HG03354 (cell line): ENCODE measurements around the gene FUNDC2.
A peak's percentile ranks its signal among the peaks of the same experiment; 100 is the strongest.

Experiments
- ATAC-seq: cut with Tn5 transposase; IDR thresholded peaks from one replicate; pipeline ENCODE4 v1.9.1; 2021; ENCODE audit warnings: mild to moderate bottlenecking; ENCODE audit not compliant: unreplicated experiment, poor library complexity, severe bottlenecking

Gene FUNDC2

DNA sequence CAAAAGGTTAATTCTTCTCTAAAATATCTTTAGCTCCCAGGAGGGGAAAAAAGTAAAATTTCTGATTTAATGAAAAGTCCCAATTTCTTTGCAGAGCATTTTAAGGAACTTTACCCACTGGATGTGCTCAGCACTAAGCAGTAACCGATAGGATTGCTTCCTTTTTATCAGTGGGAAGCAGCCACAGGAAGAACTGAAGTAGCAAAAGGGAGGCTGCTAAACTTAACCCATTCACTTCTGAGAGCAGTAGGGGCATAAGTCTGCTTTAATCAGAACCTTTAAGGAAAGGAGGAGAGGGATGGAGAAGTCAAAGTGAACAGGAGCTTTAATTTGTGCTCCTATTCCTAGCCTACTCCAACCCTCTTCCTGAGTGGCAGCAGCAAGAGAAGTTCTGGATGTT, 4.1 kb upstream of the FUNDC2 start, which contains the start of gene F8:
TSS of gene F8 (minus strand) at position 139 of the 400 bp plus-strand sequence. CDS start 171 bp downstream, outside the sequence.
- ATAC-seq: no peak

DNA sequence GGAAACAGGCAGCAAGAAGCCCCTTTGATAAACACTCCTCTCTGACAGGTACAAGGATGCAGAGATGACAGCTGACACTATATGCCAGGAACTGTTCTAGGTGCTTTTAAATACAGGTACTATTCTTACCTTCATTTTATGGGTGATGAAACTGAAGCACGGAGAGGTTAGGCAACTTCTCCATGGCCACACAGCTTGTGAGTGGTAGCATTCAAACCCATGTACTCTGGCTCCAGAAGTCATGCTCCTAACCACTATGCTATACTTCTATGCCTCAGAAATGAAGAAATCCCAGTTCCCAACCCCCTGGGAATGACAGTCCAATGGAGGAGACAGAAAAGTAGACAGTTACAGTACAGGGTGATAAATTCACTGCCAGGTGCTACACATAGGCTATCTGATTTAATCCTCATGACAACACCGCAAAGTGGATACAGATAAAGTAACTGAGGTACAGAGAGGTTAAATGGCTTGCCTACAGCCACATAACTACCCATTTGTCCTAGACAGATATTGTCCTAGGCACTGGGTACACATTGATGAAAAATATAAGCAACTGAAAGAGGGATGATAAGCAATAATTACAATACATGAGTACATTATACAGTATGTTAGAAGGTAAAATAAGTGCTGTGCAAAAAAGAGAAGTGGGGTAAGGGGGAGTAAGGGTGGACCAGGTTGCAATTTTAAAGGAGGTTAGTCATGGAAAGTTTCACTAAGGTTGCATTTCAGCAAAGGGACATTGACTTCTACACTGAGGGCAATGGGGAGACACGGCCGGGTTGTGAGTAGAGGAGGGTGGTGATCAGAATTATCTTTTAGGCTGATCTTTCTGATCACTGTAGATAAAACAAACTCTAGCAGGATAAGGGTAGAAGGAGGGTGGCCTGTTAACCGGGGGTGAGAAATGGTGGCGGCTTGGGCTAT, 2.5 kb upstream of the FUNDC2 start:
- no peak for ATAC-seq

GRCh38 chrX:155026420-155026726, 271 bp upstream of the FUNDC2 start:
- ATAC-seq: no peak

DNA sequence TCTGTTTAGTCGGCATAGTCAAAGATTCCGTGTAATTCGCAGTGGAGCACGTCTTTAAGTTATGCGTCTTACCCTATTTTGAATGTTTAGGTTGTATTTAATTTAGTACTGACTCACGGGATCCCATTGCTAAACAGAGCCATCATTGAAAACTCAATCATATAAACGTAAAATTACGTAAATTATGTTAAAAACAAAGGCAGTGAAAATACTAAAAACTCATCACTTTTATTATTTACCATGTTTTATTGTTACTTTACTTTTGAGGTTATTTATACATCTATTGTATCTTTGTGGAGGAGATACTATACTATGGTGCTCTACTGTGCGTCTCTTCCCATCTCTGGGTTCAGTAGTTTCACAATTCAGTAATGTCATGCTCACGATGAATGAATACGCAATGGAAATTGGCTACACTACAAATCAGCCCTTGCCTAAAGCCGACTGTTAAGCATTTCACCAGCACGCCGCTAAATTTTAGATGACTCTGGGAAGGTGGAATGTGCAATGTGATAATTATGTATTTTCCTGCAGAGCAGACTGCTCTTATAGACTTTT, 944 bp downstream of the FUNDC2 start:
- no peak for ATAC-seq

- ATAC-seq: no peak
Observed at GRCh38 chrX:155028129-155028528, 1.5 kb downstream of the FUNDC2 start.

DNA sequence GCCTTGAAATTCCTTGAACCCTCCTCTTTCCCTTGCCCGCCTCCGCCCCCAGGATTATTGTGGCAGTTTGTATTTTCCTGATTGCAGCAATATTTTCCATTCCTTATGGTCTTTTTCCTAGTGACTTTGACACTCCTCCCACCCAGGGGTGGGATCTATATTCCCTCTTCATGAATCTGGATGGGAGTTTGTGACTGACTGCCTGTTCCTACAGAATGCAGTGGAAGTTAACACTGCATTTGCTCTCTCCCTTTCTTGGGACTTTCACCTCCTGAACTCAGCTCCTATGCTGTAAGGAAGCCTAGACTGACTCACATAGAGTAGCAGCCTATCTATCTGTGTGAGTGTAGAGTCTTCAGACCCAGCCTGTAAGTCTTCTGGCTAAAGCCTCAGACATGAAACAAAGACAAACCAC, 2.2 kb downstream of the FUNDC2 start:
- no peak for ATAC-seq

DNA sequence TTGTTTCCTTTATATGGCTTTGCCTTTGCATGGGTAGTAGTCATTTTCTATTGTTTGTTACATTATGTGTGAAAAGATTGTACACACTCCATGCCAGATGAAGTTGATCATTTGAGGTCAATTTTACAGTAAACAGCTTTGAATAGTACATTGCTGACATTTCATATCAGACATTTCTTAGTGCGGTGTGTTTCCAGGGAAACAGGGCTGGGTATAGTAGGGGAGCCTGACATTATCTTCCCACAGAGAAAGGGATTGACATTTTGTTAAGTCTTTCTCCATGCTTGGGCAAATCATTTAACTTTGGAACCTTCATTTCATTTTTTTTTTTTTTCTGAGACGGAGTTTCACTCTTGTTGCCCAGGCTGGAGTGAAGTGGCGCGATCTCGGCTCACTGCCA, 5.0 kb downstream of the FUNDC2 start:
- no peak for ATAC-seq

DNA sequence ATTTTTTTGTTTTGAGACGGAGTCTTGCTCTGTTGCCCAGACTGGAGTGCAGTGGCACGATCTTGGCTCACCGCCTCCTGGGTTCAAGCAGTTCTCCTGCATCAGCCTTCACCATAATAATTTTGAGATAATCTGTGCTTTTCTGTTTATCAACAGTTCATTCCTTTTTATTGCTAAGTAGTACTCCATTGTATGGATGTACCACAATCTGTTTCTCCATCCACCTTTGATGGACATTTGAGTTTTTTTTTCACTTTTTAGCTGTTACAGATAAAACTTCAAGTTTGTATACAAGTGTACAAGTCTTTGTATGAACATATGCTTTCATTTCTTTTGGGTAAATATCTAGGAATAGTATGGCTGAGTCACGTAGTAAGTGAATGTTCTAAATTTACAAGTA, 9.0 kb downstream of the FUNDC2 start:
- no peak for ATAC-seq

DNA sequence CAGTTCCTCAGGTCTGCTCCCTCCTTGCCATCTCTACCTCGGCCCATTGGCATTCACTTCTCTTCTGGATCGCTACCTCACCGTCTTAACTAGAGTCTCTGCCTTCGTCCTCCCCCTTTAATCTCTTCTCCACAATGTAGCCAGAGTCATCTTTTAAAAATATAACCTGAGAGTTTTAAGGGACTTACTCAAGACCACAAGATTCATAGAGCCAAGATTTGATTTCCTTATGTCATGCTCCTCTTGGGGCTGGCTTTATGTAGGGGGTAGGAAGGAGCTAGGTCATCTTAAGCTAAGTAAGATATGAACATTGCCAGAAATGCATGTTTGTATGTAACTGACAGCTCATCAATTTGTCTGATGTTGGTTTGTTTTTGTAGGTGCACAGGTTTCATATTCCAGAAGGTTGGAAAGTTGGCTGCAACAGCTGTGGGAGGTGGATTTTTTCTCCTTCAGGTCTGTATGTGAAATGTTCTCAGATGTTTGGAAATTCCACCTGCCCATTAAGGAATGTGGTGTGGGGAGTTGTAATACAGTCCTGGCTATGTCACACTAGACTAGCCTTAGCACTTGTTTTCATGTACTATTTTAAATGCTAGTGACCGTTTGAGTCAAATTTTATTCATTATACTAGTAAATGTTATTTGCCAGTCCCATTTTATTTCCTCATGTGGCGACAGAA, 19.6 kb downstream of the FUNDC2 start:
- no peak for ATAC-seq

DNA sequence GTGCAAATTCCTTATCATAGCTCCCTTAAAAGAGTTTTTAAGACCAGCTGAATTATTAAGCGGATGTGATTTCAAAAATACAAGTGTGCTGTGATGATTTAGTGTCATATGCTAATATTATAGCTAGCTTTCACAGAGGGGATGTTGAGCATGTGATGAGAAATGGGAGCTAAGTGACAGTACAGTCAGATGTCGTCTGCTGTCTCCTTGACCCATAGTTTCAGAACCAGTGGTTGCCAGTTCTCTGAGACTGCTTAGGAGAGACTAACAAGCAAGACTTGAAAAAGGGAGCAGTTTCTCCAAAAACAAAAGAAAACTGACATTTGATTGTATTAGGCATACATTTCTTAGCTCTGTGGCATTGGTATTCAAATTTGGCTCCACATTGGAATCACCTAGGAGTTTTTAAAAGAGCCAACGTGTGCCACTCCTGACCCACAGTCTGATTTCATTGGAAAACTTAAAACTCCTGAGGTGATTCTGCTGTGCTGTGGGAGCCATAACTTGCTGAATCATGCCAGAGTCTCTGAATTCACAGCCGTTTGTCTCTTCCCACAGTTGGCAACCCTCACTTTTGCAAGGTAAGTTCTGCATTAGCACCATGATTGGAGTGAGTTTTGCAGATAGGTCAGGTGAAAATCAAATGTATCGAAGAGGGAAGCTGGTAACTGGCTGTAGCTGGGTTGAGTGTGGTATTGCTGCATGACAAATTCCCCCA, 20.3 kb downstream of the FUNDC2 start:
- no peak for ATAC-seq

GRCh38 chrX:155048977-155049619, 22.5 kb downstream of the FUNDC2 start:
- ATAC-seq: no peak

DNA sequence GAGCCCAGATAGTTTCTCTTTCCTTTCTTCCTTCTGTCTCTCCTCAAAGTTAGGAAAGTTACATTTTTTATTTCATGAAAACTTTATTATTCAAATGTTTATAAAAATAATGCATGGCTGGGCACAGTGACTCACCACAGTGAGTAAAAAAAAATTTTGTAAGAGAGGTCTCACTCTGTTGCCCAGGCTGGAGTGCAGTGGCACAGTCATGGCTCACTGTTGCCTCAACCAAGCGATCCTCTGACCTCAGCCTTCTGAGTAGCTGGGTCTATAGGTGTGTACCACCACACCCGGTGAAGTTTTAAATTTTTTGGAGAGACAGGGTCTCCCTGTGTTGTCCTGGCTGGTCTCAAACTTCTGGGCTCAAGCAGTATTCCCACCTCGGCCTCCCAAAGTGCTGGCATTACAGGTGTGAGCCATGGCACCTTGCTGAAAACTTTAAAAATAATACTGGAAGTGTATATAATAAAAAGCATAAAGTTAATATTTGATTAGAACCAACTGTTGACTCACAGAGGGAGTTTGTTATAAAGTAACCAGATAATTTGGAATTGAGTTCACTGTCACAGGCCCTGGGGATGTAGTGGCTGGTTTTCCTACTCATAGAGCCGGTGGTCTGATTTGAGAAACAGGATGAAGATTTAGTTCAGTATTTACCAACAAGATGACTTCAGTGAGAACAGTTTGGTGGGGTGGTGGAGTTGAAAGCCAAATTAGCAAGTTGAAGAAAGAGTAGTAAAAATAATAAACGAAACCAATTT, 26.3 kb downstream of the FUNDC2 start:
- no peak for ATAC-seq

GRCh38 chrX:155053656-155054055, 27.0 kb downstream of the FUNDC2 start:
- no peak for ATAC-seq

DNA sequence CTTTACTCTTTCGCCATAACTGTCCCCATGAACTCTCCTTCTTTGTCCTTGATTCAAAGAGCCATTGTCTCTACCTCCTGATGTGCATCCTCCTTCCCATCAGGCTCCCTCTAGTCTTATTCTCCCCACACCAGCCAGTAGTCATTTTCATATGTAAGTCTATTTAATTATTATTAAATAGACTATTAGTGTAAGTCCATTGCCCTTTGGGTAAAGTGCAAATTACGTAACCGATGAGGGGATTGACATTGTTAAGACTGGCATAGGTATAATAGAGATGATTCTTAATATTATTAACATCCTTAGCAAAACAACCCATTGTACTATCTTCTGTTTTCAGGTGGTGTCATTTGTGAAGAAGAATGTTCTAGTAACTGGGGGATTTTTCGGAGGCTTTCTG, 27.6 kb downstream of the FUNDC2 start:
- no peak for ATAC-seq

DNA sequence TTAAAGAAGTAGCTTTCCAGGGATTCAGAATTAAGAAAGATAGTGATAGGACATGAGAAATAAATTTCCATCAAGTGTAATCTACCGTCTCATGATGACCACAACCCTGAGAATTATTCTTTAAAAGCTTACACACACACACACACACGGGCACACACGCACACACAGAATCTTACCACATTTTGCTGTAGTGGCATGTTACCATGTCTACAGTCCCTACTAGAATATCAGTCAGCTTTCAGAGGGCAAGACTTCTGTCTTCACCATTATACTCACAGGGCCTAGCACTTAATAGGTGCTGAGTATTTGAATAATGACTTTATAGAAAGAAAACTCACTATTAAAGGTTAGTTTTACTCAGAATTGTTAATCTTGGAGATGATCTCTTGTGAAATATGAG, 28.9 kb downstream of the FUNDC2 start:
- ATAC-seq: no peak

DNA sequence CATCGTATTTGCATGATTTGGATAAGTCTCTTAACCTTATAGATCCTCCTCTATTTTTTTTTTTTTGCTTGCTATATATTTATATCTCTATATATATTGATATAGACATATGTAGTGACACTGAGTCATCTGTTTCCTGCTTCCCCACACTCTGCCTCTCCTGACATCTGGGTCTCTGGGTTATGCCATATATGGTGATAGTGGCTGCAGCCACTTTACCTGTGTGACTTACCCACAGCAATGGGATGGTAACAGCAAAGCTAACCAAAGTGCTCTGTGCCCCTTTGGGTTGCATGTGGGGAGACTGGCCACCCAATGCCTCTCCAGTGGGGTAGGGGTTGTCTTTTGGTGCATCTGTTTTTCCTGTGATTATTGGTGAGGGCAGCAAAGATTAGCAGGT, 29.8 kb downstream of the FUNDC2 start:
- ATAC-seq: no peak

GRCh38 chrX:155056877-155057792, 30.5 kb downstream of the FUNDC2 start:
- peak; percentile 89 for ATAC-seq

DNA sequence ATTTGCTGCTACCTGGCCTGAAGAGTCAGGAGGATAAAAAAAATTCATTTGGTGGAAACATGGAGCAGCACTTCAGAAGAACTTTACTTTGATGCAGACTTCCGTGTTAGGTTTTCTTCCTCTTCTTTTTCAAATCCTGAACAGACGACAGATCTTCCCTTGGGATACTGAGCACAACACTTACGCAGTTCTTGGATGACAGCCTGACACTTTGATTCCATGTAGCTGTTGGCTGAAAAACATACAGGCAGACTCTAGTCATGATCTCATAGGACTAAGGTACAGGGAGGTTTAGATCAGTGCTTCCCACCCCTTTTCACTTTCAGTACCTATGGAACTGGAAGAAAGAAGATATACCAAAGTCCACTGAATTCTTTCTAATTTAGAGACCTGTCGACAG, 35.1 kb downstream of the FUNDC2 start:
- no peak for ATAC-seq
